Measurements from ENCODE around the gene SMG7. TPM values are rescaled to one million over a fixed set of nuclear protein-coding genes. Genes with fewer than 3 reads are reported as not detected.

The SMG7 gene
- total and polyA plus RNA-seq, 2 donors = 23.6 to 47.5 TPM

- no peak overlapping the region for H3K4me3 ChIP-seq (ENCODE audit: low read depth, low read length)
- no peaks in the 10 kb centered on the region for H3K36me3 ChIP-seq (ENCODE audit: insufficient read depth)
- 92% methylated on average over 3 of the region's 3 CpGs for WGBS
- no peaks in the 10 kb centered on the region for H3K4me1 ChIP-seq (ENCODE audit: insufficient read depth)
- DNase-seq (ENCODE audit: extremely low spot score) = no peak
- no peak overlapping the region for H3K27ac ChIP-seq (ENCODE audit: low read depth)
These were observed 128.3 kb downstream of the SMG7 start for GRCh38 chr1:183600634-183601033.

GRCh38 chr1:183602510-183602909 is 130.2 kb downstream of the SMG7 start:
- Histone ChIP-seq H3K4me1 (ENCODE audit: insufficient read depth) (no peaks in the 10 kb centered on the region), H3K4me3 (ENCODE audit: low read depth, low read length) (no peak overlapping the region), H3K27ac (ENCODE audit: low read depth) (no peak overlapping the region), H3K36me3 (ENCODE audit: insufficient read depth) (no peaks in the 10 kb centered on the region)
- 96% methylated on average over 1 of the region's 1 CpG for WGBS
- no peak for DNase-seq (ENCODE audit: extremely low spot score)

Other genes starting within 250 kb of the SMG7 start
- 2.4 TPM for gene NMNAT2, start 54.1 kb upstream of the SMG7 start, total RNA-seq
- 1.4 TPM for gene NMNAT2, start 54.1 kb upstream of the SMG7 start, polyA plus RNA-seq
- 8.6 TPM for gene NCF2, start 118.0 kb downstream of the SMG7 start, total RNA-seq
- 5.8 TPM for gene NCF2, start 118.0 kb downstream of the SMG7 start, polyA plus RNA-seq
- gene ARPC5, start 163.3 kb downstream of the SMG7 start, total RNA-seq = 145 TPM
- 104 TPM for gene ARPC5, start 163.3 kb downstream of the SMG7 start, polyA plus RNA-seq
- not detected for gene APOBEC4, start 180.8 kb downstream of the SMG7 start, total RNA-seq
- not detected for gene APOBEC4, start 180.8 kb downstream of the SMG7 start, polyA plus RNA-seq